Renal cortex interstitium (tissue), 11 donors: ENCODE measurements around the gene RNF227. TPM values are rescaled to one million over a fixed set of nuclear protein-coding genes. Genes with fewer than 3 reads are reported as not detected.

Experiments used
- DNase-seq, 11 donors: peaks; one replicate each; pipeline ENCODE4 v3.0.0-alpha.2; 2013; ENCODE audit warnings: low read depth in 9 of 11, low spot score in 4 of 11; ENCODE audit errors: extremely low read depth in 1 of 11
- polyA plus RNA-seq, 3 donors: library from polyadenylated mRNA; unstranded; fragments of 120-200 nt; gene quantifications; one replicate each; pipeline ENCODE4 v1.2.1, GENCODE V29; 2013; ENCODE audit not compliant: insufficient read length in 3 of 3

RNF227 gene
- polyA plus RNA-seq, 3 donors = 3.8 to 4.8 (median 4.1) TPM

DNA sequence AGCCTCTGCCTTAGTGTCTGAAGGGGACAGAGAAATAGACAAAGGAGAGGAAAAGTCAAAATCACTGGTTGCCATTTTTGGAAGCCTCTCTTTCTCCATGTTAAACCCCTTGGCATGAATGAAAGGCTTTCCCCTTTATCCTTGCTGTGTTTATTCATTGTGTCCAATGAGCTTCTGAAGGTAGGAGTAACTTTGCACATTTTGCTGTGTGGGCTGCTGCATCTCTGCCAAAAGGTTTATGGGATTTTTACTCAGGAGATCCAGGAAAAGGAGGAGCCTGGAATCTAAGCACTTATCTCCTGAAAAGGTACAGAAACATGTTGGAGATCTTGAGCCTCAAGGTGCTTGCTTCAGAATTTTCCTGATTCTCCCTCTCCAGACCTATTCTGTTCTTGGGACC is 19.8 kb upstream of the RNF227 start:
- no peak for DNase-seq

DNA sequence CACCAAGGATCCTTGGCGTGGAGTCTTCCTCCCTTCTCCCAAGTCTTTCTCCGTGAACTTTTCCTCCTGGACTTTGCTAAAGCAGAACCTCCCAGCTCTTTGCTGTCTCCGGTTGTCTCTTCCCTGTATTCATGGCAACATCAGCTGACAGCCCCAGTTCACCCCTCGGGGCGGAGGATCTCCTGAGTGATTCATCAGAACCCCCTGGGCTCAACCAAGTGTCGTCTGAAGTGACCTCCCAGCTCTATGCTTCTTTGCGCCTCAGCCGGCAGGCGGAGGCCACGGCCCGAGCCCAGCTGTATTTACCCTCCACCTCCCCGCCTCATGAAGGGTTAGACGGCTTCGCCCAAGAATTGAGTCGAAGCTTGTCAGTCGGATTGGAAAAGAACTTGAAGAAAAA is 16.9 kb upstream of the RNF227 start:
- DNase-seq = no peak

DNA sequence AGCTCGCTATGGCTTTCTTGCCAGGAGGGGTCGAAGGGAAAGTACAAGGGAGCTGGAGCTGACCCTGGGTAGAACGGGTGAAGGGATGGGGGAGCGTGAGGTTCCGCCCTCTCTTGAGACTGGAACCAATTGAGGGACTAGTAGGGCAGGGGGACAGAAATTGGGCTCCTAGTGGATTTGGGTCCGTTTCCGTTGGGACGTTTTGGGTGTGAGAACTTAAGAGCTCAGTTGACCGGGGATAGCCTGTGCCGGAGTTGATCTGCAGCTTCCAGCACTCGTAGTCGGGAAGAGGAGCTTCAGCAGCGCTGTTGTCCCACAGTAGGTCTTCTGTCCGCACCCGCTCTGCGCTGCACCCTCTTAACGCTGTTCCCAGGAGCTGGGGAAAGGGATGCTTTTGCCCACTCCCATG is 16.4 kb upstream of the RNF227 start:
- DNase-seq = no peak

DNA sequence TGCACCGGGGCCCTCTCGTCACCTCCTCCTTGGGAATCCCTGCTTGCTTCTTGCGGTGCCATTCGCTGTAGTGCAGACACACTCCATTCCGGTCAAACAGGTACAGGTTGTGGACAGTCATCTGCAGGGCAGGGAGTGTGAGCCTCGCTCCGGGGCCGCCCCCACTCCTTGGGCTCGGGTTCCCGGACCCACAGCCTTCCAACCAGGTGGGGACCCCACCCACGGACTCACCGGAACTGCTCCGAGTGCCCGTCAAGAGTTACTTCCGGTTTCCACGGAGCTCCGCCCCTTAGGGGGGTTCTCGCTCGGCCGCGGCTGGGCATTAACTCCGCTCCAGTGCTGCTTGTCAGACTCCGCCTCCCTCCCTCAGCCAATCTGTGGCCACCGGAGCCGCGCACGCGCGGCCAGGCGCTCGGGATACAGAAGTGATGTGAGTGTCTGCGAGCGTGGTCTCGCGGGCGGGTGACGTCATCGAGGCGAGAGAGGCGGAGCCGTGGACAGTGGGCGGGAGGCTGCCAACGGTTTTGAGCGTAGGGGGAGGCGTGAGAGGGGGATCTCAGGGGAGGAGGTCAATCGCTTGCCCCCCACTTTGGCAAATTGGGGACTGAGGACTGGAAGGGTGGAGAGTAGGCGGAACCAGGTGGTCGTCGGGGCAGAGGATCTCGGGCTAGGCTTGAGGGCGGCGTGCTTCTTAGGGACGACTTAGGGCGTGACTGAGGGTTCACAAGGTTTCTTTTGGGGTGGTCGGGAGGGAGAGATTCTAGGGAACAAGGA is 15.8 kb upstream of the RNF227 start, which contains the start of the genes CNTROB and TRAPPC1:
Gene CNTROB (plus strand): TSS at position 498 of the 774 bp plus-strand sequence. CDS start 874 bp downstream, outside the sequence.
Gene TRAPPC1 (minus strand): TSS at position 238 of the 774 bp plus-strand sequence. CDS start 117 bp downstream, at position 121.
- peak; percentile 95 to 100 (median 99) for DNase-seq

DNA sequence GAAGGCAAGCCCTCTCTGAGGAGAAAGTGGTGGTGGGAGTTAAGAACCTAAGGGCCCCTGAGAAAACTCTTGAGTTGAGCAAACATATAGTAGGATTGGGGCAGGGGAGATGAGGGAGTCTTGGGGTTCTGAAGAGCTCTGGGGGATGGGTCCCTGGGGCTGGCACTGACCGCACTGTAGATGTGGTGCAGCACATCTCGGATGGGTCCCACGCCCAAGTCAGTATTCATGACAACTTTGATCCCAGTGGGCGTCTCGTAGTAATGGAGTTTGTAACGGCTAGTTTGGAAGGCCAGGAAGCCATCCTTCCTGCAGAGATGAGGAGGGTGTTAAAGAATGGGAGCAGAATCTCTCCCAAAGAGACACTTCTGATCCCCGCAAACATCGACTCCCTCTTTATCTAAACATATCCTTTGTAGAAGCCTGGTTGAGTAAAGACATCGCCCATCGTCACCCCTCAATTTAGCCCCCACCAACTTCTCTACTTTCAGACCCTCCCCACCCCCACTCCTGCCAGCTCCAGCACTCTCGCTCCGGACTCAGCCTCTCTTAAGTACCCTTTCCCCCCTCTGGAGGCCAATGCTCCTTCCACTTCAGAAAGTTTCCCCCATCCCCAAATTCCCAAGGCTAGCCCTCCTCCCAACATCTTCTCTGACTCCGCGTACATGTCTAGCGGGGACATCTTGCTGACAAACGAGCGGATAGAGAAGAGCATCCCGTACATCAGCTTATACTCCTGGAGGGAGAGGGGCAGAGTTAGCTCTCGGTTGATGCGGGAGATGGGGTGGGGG is 14.9 kb upstream of the RNF227 start:
- DNase-seq = no peak

DNA sequence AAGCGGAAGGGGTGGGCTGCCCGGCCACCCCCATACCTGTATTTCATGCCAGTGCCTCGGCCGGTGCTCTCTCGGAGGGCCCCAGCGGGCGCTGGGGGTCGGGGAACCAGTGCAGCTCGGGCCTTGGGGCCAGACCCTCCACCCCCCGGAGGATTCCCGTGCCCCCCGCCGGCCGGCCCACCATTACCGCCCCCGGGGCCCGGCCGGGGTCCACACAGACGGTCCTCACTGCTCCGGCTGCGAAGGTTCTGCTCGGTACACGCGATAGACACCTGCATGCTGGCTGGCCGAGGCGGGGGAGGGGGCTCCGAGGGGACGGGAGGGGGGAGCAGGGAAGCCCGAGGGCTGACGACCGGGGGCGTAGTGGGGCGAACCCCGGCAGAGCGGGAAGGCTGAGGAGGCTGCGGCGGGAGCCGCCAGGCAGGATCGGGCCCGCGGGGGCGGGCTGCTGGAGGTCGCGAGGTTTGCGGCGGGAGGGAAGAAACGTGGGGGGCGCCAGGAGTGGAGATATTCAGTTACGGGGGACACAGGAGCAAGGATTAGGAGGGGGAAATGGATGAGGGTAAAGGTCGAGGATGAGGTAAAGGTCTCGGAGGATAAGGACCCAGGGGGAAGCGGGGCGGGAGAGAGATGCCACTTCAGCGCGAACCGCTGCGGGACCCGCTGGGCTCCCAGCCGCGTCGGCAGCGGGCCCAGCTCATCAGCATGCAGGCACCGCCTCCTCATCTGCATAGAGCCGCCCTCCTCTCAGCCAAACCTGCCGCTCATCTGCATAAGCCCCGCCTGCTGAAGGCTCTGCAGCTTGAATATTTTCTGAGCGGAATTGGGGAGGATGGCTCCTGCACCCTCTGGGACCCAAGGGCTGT is 13.3 kb upstream of the RNF227 start, which contains the start of gene KCNAB3:
Gene KCNAB3 (minus strand): TSS at position 699 of the 866 bp plus-strand sequence. CDS start 421 bp downstream, at position 278.
- DNase-seq = peak in 5 of 11 donors; percentile 64 to 74 (median 67)

DNA sequence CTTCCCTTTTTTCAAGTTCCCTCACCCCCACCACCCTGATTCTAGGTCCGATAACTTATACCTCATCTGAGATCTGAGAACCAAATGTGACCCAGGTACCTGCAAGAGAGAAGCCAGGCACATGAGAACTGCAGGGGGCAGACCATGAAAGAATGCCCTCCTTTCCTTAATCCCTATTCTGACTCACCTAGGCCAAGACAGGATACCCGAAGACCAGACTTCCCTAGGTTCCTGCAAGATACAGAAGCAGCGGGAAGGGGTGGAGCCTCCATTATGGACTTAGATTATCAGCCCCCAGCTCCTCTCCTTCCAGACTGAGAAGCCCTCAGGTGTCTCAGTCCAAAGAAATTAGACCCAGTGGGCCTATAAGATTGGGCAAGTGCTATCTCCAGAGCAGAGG is 11.5 kb upstream of the RNF227 start:
- DNase-seq = no peak

DNA sequence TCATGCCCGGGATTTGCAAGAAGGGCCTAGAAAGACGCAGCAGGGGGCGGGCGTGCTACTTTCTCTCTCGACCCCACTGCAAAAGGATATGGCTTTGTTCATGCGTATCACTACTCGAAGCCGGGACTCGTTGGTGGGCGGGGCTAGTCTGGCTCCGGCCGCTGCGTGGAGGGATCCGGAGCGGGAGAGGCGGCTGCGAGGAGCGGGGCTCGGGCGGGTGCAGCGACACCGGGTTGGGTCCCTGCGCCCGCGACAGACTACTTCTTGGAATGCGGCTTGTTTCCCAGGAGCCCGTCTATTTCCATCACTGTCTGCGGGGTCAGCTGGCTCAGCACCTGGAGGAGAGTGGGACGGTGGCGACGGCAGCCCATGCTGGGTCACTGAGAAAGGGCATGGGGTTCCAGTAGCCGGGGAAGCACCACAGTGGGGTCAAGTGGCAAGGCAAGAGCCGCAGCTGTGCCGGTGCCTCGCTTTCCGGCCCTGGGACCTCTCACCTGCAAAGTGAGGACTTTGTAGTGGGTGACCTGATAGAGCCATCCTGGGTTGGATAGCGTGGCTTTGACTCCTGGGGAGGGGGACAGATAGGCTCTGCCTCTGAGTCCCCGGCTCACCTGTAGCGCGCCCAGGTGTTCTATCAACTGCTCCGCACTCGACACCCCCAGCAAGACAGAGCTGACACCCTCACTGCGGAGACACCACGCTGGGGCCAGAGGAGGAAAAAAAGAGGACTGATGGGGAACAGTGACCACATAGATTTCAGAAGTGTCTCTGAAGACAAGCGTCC is 6.9 kb upstream of the RNF227 start:
- DNase-seq = peak in 9 of 11 donors; percentile 75 to 90 (median 88)

DNA sequence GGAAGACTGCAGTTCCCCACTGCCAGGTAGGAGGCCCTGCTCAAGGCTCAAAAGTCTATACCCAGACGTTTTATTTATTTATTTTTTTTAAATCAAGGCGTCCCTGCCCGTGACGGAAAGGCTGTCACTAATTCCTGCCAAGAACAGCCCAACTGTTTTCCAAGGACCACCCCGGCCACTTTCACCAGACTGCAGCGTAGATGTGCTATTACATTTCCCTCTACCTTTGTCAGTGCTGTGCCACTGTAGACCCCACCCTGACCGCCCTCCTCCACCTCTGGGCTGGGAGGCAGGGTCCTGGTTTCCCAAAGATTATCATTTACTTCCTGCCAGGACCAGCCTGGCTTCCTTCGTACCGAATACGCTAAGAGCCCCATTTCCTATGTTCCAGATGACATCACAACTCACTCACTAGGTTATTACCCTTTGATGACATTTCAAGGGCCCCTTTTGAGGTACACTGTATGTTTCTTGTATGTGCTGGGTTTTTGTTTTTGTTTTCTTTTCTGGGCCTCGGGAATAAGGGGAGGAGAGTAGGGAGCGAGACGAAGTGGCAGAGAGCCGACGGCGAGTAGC is 6.3 kb upstream of the RNF227 start:
- DNase-seq = no peak

DNA sequence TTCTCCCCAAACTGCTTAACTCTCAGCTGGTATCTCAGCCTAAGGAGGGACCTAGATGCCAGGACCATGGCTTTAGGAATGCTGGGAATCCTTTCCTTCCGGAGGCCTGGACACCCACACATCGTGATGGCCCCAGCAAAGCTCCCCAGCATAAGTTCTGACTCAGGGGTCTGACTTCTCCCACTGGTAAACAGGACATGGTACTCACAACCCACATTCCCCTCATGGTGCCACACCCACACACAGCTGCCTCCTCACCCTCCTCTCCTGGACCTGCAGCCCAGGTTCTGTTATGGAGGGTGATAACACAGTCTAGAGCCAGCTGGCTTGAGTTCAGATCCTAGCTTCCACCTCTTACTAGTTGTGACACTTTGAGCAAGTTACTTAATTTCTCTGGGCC is 719 bp upstream of the RNF227 start:
- no peak for DNase-seq

DNA sequence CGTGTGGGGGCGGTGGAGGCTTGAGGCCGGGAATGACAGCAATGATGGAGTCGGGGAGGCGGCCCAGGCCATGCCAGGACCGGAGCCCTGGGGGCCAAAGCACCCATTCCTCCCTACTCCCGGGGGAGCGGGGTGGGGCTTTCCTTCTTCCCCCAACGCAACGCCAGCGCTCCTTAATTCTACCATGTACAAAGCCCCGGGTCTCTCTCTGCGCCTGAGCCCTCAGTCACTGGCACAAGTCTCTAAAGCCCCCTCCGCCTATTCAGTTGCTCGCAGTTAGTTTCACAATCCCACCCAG is 245 bp upstream of the RNF227 start:
- DNase-seq = no peak

DNA sequence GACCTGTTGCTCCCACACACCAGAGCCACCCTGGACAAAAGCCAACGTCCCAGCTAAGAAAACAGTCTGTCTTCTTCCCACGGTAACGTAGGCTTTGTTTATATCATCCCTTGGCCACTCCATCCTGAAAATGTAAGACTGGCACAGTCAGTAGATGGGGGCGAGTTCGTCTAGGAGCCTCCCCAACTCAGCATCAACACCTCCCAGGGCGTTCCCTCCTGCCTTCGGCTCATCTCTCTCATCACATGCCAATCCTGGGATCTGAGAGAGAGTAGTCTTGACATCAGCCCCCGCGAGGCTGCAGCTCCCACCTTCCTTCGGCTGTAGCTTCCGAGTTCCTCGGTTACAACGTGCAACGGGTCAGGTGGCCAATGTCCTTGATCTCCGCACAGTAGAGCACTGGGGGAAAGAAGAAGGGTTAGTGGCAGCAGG is 894 bp downstream of the RNF227 start:
- peak in 2 of 11 donors; percentile 28 to 42 for DNase-seq

DNA sequence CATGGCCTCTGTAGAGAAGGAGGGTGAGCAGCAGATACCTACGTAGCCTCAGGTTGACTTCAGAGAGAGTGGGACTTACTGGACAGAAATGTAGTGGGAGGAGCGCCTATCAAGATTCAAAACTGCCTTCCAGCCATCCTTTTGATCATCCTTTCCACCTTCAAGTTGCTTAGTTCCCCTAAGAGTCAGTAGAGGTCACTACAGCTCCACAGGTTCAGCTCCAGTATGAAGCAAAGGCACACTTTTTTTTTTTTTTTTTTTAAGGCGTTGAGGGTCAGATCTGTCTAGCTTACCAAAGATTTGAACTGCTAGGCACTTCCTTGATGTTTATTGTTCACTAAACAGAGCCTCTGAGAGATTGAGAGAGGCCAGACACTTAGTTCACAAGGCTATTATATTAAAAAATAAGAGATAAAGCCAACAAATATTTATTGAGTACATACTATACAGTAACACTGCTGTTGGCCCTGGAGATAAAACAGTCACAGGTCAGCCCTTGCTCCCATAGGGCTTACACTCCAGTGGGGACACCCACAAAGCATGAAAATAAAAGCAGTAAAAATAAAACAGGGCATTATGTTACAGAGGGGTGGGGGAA is 3.1 kb downstream of the RNF227 start:
- DNase-seq = peak in 2 of 11 donors; percentile 63 to 67

DNA sequence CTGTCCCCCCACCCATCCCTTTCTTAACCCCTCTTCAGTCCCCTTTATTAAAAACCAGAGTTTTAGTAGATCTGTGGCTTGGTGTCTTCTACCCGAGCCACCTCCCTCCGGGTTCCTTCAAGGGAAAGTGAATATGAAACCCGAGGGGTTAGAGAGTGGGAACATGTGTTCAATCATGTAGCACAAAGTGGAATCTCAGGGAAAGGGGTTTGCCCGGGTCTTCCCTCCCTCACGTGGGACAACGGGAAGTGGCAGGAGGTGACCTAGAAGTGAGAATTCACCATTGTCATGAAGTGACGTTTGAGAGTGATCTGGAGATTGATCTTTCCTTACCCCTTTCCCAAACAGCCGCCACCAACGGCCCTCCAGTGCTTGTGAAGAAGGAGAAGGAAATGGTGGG is 5.0 kb downstream of the RNF227 start:
- DNase-seq = no peak

DNA sequence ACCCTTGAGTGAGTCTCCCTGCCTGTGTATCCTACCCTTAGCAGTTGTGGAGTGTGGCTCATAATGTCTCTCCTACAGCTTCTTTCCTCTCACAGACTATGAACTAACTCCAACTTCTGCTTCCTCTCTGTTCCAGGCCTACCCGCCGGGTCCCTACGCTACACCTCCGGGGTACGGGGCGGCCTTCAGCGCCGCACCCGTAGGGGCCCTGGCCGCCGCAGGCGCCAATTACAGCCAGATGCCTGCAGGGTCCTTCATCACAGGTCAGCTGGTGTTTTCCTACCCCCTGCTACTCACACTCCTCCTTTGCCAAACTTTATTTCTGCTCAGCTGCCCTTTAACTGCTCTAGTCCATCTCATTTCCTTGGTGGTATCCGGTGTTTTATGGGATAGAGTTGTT is 5.4 kb downstream of the RNF227 start:
- DNase-seq = no peak

DNA sequence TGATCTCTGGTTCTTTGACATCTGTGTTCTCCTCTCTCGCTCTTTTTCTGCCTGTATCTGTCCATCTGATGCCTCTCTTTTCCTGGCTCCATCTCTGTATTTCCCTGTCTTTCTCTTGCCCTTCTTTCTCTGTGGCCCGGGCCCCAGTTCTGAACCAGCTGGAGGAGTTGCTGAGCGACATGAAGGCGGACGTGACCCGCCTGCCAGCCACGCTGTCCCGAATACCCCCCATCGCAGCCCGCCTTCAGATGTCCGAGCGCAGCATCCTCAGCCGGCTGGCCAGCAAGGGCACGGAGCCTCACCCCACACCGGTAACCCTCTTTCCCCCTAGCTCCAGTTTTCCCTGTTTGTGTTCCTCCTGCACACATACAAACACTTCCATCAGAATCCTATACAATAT is 5.8 kb downstream of the RNF227 start:
- DNase-seq = no peak

DNA sequence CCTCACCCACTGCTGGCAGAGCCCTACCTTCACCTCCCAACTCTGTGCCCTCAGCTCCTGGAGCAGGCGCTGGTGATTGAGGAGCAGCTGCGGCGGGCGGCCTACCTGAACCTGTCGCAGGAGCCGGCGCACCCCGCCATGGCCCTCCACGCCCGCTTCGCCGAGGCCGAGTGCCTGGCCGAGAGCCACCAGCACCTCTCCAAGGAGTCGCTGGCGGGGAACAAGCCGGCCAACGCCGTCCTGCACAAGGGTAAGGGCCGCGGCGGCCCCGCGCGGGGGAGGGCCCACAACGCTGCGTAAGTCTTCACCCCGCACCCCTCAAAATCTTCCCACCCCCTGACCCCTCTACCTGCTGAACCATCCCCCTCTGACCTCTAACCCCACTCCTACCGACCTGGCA is 7.0 kb downstream of the RNF227 start:
- no peak for DNase-seq
